H54 (cell line): Measurements from ENCODE around the gene IL34.
"Not testable (repeated sequence)": the region's sequence is repeated elsewhere in the genome, so short reads cannot be mapped to it uniquely, and the experiment has no call there.

Source experiments
- DNase-seq: peaks from one replicate; pipeline ENCODE4 v3.0.0; 2011; ENCODE audit warnings: low spot score, mixed read lengths; ENCODE audit not compliant: insufficient read length
- FAIRE-seq: peaks from 3 replicates; lab custom pipeline; 2011; peaks lifted over from hg19 to GRCh38; lab: Jason Lieb, UNC
- POLR2A ChIP-seq: IDR thresholded peaks from 2 replicates; pipeline ENCODE4 v1.6.1; 2011; ENCODE audit warnings: low read depth, mild to moderate bottlenecking, low read length

The IL34 gene

GRCh38 chr16:70611785-70612303, 34.5 kb upstream of the IL34 start:
- DNase-seq (no peak), FAIRE-seq (no peak)
- no peak for TF ChIP-seq POLR2A

GRCh38 chr16:70612931-70613330, 33.4 kb upstream of the IL34 start:
- no peak for TF ChIP-seq POLR2A
- DNase-seq: no peak
- no peak for FAIRE-seq

- no peak for FAIRE-seq
- no peak for TF ChIP-seq POLR2A
- no peak for DNase-seq
These were observed 32.0 kb upstream of the IL34 start for GRCh38 chr16:70614208-70614951.

GRCh38 chr16:70615945-70616344, 30.4 kb upstream of the IL34 start:
- TF ChIP-seq POLR2A: no peak
- no peak for DNase-seq
- no peak for FAIRE-seq

DNA sequence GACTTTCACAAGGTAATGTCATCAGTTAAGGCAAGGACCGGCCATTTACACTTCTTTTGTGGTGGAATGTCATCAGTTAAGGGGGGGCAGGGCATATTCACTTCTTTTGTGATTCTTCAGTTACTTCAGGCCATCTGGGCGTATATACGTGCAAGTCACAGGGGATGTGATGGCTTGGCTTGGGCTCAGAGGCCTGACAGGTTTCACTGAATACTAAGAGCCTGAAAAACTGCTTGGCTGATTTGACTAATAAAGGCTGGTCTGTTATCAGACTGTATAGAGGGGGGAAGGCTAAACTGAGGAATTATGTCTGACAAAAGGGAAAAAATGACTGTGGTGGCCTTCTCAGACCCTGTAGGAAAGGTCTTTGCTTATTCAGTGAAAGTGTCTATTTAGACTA, 24.5 kb upstream of the IL34 start:
- not testable (repeated sequence) for FAIRE-seq, DNase-seq

- DNase-seq (no peak), FAIRE-seq (no peak)
- no peak for TF ChIP-seq POLR2A
These were observed 18.7 kb upstream of the IL34 start for GRCh38 chr16:70627696-70628095.

DNA sequence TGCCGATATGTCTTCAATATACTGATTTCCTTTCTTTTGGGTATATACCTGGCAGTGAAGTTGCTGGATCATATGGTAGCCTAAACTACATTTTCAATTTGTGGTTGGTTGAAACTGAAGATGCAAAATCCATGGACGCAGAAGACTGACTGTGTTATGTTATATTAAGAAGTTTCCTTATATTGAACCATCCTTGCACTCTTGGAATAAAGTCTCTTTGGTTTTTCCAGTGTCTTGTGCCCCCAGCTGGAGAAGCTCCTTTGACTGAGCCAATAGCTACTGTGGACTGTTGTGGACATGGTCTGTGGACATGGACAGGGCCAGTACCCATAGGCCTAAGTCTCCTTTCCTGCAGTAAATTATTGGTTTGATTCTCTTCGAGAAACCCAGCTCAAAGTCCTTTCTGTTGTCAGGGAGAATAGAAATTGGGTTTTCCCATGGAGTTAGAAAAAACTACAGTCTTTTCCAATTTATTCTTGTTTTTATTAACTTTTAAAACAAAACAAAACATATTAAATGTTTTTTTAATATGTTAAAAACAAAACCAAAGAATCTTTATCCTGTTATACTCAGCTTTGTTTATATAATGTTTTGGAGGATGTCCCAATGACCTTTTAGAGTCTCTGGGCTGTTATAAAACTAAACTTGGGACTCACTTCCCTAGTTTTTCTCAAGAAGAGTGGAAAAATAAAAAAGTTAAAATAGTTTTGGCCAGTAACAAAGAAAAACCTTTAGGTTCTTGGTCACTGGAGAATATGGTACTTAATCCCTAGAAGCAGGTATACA, 15.2 kb upstream of the IL34 start:
- TF ChIP-seq POLR2A: no peak
- no peak for DNase-seq
- no peak for FAIRE-seq

- DNase-seq: no peak
- no peak for FAIRE-seq
- TF ChIP-seq POLR2A: no peak
These were observed 14.1 kb upstream of the IL34 start for GRCh38 chr16:70632273-70632672.

GRCh38 chr16:70633617-70634016, 12.7 kb upstream of the IL34 start:
- not testable (repeated sequence) for FAIRE-seq, DNase-seq

DNA sequence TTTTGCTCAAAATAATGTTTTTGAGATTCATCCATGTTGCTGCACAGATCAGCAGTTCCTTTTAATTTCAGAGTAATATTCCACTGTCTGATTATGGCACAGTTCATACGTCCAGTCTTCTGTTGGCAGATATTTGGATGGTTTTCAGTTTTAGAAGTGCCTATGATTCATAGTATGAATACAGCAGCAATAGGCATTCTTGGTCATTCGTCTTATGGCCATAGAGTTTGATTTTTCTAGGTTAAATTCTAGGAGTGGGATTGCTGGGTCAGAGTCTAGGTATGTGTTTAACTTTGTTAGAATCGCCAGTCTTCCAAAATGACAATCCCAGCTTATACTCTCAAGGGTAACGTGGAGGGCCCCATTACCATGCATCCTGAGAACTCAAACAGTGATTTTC, 11.5 kb upstream of the IL34 start:
- no peak for FAIRE-seq
- no peak for DNase-seq
- TF ChIP-seq POLR2A: no peak

DNA sequence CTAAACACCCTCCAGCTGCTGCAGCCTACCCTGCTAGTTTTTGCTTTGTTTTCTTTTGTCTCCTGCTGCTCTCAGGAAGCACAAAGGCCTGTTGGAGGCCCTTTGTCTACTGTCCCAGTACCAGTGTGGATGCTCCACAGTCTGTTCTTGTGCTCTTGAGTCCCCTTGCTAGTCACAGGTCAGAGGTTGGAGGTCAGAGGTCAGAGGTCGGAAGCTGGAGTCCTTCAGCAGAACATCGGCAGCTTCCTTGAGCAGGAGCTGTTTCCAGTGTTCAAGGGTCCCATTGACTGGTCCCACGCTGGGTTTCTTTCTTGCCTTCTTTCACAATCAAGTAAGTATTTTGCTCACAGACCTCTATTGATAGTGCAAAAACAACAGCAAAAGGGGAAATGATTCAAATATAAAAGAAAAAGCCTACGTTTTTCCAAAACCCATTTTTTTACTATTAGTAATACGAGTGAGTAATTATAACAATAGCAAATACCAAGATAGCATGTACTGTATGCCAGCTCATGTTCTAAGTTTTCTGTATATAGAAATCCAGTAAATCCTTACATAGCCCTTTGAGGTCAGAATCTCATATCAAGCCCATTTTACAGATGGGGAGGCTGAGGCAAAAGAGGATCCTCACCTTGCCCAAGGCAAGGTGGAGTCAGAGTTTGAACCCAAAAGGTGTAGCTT, 10.9 kb upstream of the IL34 start:
- DNase-seq: peak; percentile 56
- FAIRE-seq: no peak
- no peak for TF ChIP-seq POLR2A

DNA sequence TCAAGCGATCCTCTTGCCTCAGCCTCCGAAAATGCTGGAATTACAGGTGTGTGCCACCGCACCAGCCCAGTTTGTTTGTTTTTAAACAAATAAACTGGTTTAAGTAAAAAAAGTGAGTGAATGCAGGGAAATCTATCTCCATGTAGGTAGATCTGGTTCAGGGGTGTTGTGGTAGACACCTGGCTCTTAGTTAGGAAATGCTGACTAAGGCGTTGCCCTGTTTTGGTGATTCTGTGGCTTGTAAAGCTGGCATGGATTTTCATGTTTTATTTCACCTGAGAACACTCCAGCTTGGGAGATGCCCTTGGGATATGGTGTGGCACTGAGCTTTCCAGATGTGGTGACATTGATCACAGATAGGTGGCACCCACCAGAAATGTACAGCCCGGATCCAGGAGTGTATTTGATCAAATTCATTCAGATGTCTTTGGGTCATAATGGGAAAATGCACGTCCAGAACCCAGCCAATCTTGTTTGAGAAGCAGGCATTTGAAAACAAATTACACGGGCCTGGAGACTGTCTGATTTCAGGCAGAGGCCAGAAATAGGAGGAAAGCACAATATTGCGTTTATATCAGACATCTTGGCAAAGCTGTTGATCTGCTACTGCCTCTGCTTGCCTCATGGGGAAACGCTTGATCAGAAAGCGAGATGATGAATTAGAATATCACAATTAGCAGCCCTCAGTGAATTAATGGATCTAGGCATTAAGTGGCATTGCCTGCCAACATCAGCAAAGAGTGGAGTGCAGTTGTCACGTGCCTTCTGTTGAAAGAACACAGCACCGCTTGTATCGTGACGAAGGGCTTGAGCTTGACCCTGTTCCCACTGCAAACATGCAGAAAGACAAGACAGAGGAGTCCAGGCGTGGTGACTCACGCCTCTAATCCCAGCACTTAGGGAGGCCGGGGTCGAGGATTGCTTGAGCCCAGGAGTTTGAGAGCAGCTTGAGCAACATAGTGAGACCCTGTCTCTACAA, 7.3 kb upstream of the IL34 start:
- DNase-seq: no peak
- TF ChIP-seq POLR2A: no peak
- no peak for FAIRE-seq

GRCh38 chr16:70642633-70643032, 3.7 kb upstream of the IL34 start:
- FAIRE-seq (no peak), DNase-seq (no peak)
- TF ChIP-seq POLR2A: no peak

DNA sequence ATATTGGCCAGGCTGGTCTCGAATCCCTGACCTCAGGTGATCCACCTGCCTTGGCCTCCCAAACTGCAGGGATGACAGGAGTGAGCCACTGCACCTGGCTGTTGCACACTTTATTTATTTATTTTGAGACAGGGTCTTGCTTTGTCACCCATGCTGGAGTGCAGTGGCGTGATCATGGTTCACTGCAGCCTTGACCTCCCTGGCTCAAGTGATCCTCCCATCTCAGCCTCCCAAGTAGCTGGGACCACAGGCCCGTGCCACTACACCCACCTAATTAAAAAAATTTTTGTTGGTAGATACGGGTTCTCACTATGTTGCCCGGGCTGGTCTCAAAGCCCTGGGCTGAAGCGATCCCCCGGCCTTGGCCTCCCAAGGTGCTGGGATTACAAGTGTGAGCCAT, 3.1 kb upstream of the IL34 start:
- DNase-seq, FAIRE-seq: not testable (repeated sequence)
